Thyroid gland (tissue), 4 donors: ENCODE data around the gene SAFB2.

Experiments used
- POLR2A ChIP-seq, 2 donors: fragments of 450-650 bp; IDR thresholded peaks; one replicate each; pipeline ENCODE4 v1.6.1; 2017; ENCODE audit warnings: antibody characterized with exemption in 2 of 2, mild to moderate bottlenecking in 2 of 2, moderate library complexity in 1 of 2
- TF ChIP-seq, protein P1 (sequence below), 6 experiments: fragments of 200-600 bp in 3 of 6; fragments of 450-650 bp in 3 of 6; sonication (generic) in 3 of 6; IDR thresholded peaks; one replicate each; pipeline ENCODE4 v1.5.1; 2016 to 2019; ENCODE audit warnings: antibody characterized with exemption in 6 of 6, mild to moderate bottlenecking in 2 of 6, inconsistent platforms in 1 of 6, moderate library complexity in 1 of 6

DNA sequence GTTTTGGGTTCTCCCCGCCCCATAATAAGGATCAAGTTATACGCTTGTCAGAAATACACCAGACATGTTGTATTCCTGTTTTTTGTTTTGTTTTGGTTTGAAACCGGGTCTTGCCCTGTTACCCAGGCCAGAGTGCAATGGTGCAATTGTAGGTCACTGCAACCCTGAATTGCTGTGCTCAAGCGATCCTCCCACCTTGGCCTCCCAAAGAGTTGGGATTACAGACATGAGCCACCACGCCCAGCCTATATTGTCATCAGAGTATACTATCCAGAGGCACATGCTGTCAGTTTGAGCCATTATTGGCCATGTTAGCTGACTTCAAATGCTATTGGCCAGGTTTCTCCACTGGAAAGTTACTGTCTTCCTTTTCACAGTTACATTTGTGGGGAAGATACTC is 10.1 kb upstream of the SAFB2 start:
- TF ChIP-seq, protein P1, sequence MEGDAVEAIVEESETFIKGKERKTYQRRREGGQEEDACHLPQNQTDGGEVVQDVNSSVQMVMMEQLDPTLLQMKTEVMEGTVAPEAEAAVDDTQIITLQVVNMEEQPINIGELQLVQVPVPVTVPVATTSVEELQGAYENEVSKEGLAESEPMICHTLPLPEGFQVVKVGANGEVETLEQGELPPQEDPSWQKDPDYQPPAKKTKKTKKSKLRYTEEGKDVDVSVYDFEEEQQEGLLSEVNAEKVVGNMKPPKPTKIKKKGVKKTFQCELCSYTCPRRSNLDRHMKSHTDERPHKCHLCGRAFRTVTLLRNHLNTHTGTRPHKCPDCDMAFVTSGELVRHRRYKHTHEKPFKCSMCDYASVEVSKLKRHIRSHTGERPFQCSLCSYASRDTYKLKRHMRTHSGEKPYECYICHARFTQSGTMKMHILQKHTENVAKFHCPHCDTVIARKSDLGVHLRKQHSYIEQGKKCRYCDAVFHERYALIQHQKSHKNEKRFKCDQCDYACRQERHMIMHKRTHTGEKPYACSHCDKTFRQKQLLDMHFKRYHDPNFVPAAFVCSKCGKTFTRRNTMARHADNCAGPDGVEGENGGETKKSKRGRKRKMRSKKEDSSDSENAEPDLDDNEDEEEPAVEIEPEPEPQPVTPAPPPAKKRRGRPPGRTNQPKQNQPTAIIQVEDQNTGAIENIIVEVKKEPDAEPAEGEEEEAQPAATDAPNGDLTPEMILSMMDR (IDR thresholded peaks at IDR 0.05), result no peak
- no peak for TF ChIP-seq POLR2A (IDR thresholded peaks at IDR 0.05)
